Measurements from ENCODE around the gene OR2Y1. TPM values are rescaled to one million over a fixed set of nuclear protein-coding genes. Genes with fewer than 3 reads are reported as not detected.
A peak's percentile ranks its signal among the peaks of the same experiment; 100 is the strongest.

Gene OR2Y1
- total RNA-seq, 1 experiment from 2014 or later: not detected

DNA sequence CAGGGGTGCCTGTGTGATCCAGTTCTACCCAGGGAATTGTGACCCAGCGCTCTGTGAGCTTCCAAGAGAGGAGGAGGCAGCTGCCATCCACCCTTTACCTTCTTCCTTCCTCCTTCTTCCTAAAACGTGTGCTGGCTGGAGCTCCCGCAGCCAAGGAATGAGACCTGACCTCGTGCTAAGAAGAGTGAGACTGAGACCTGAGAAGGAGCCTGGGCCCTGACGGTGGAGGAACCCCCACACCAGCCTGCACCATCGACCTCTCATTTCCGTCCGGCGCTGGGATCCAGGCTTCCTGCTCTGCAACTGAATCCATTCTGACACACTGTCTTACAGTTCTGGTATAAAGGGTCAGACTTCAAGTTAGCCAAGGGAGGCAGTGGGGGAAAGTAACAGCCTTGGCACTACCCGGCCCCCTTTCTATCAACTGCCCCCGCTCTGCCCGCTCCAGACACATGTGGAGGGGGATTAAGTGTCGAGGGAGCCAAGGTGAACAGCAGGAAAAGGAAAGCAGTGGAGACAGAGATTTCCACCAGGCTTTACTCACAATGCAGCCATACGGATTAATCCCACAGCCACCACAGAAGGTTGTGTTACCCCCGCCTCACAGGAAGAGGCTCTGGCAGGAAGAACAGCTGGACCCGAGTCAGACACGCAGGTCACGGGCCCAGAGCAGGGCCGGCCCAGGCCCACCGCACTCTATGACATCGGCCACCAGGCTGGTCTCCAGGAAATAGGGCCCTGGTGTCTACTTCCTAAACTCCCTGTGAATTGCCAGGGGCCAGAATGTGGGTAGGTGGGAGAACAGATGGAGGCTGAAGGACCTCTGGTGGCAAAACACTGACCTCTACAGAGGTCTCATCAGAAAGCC lies 46.9 kb upstream of the OR2Y1 start:
- Histone ChIP-seq H3K4me2 (0 out of 2 replicates have a peak overlapping the region, but pooled peaks have one; percentile 25), H3K4me3 (no peak overlapping the region), H3K27ac (no peak overlapping the region), H3K36me3 (ENCODE audit: low read depth) (no peaks in the 10 kb centered on the region; the same call in 1 of the 2 replicates), H3K4me1 (replicated peaks; ENCODE audit: insufficient read depth) (peaks cover 16% of the 10 kb centered on the region), H3K79me2 (ENCODE audit: low read depth) (no peaks in the 10 kb centered on the region; the same call in 1 of the 2 replicates), H4K20me1 (ENCODE audit: insufficient read depth) (no peaks in the 10 kb centered on the region; the same call in 1 of the 2 replicates), H3F3A (ENCODE audit: insufficient read depth, low read depth) (peaks cover 18% of the 10 kb centered on the region; the same call in 1 of the 2 replicates), H3K9me3 (ENCODE audit: insufficient read depth, low read depth) (no peaks in the 10 kb centered on the region), H3K27me3 (ENCODE audit: insufficient read depth, low read depth) (no peaks in the 10 kb centered on the region), H3K9me2 (ENCODE audit: insufficient read depth) (no peaks in the 10 kb centered on the region), H2AFZ (no peak overlapping the region)
- intact Hi-C loops (cut with micrococcal nuclease; ENCODE audit: unreplicated experiment): loop anchor here (1.0 kb wide), 1 partner anchor 75 kb away; the partner anchor contains the start of gene ZFP62
- POLR2A ChIA-PET (ENCODE audit: unreplicated experiment): interaction anchor here (0.7 kb wide), 2 partner anchors 15 to 44 kb away, joined by 3 to 4 read pairs; no protein-coding TSS in a partner anchor
- BruUV-seq (replicated peaks): no TSS peak
- no peak for DNase-seq
- CTCF ChIA-PET: interaction anchor here (0.6 kb wide), 1 partner anchor 434 kb away, joined by 7 read pairs; no protein-coding TSS in a partner anchor
- TF ChIP-seq EZH2 (IDR thresholded peaks at IDR 0.05; ENCODE audit: low read depth): no peak

DNA sequence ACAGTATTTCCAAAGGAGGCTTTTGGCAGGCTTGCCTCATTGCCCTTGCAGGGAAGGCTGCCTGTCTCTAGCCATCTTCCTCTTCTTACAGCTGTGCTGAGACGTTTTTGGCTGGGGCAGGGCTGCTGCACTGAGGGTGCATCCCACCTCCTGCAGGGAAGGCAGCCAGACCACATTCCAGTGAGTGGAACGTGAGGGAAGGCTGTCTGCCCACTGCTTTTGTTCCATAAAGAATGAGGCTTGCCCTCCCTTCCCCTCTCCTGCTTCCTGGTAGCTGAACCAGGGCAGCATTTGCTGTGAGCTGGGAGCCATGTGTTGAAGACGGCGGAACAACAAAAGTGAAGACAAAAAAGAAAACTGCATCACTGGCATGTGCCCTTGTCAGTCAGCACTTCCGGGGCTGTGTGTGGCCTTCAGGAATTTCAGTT lies 46.0 kb upstream of the OR2Y1 start:
- ChIA-PET CTCF (interaction anchor here (0.6 to 1.7 kb wide), 3 partner anchors 16 to 435 kb away, joined by 3 to 7 read pairs (median 4); no protein-coding TSS in a partner anchor), POLR2A (ENCODE audit: unreplicated experiment) (interaction anchor here (0.5 to 0.7 kb wide), 3 partner anchors 15 to 45 kb away, joined by 3 to 7 read pairs (median 4); no protein-coding TSS in a partner anchor)
- no peaks in the 10 kb centered on the region for H3K9me3 ChIP-seq (ENCODE audit: insufficient read depth, low read depth)

DNA sequence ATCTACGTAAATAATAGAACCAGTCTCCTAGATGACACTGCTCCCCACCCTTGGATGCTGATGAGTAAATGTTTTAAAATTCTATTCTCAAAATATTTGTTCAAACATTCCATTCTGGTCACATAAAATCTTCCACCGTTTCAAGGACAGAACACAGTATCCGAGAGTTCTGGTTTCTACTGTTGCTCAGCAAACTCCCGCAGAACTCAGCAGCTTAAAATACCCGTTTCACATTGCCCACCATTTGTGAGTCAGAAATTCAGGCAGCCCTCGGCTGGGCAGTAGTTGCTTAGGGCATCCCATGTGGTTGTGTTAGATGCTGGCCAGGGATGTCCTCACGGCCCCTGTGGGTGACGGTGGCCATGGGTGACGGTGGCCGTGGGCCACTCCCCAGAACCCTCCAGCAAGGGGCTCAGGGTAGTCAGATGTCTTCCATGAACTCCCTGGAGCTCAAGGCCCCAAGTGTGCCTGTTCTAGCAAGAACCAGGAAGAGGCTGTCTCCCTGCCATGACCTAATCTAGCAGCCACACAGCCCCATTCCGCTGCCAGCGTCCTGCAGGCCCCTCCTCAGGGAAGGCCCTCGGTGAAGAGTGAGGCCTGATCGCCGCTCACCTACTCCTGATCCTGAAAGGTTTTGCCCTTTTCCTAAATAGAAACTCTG lies 45.4 kb upstream of the OR2Y1 start:
- Histone ChIP-seq H2AFZ (no peak overlapping the region), H3K79me2 (ENCODE audit: low read depth) (no peaks in the 10 kb centered on the region), H3K4me3 (no peak overlapping the region), H3K27ac (no peak overlapping the region), H3F3A (ENCODE audit: insufficient read depth, low read depth) (peaks cover 18% of the 10 kb centered on the region; the same call in 1 of the 2 replicates), H3K36me3 (ENCODE audit: low read depth) (no peaks in the 10 kb centered on the region), H3K4me1 (replicated peaks; ENCODE audit: insufficient read depth) (peaks cover 16% of the 10 kb centered on the region), H3K27me3 (ENCODE audit: insufficient read depth, low read depth) (no peaks in the 10 kb centered on the region), H3K4me2 (peak overlapping the region; percentile 25; the same call in 1 of the 2 replicates), H4K20me1 (ENCODE audit: insufficient read depth) (no peaks in the 10 kb centered on the region), H3K9me3 (ENCODE audit: insufficient read depth, low read depth) (no peaks in the 10 kb centered on the region), H3K9me2 (ENCODE audit: insufficient read depth) (no peaks in the 10 kb centered on the region)
- no peak for DNase-seq
- no TSS peak for BruUV-seq (replicated peaks)
- POLR2A ChIA-PET (ENCODE audit: unreplicated experiment): interaction anchor here (0.5 kb wide), 2 partner anchors 25 to 477 kb away, joined by 7 to 28 read pairs; no protein-coding TSS in a partner anchor
- CTCF ChIA-PET: interaction anchor here (0.5 to 1.7 kb wide), 4 partner anchors 16 to 618 kb away, joined by 3 to 6 read pairs (median 4); no protein-coding TSS in a partner anchor
- intact Hi-C loops (cut with micrococcal nuclease; ENCODE audit: unreplicated experiment): loop anchor here (1.0 to 2.0 kb wide), 2 partner anchors 15 to 46 kb away; no protein-coding TSS in a partner anchor
- TF ChIP-seq, protein P1, sequence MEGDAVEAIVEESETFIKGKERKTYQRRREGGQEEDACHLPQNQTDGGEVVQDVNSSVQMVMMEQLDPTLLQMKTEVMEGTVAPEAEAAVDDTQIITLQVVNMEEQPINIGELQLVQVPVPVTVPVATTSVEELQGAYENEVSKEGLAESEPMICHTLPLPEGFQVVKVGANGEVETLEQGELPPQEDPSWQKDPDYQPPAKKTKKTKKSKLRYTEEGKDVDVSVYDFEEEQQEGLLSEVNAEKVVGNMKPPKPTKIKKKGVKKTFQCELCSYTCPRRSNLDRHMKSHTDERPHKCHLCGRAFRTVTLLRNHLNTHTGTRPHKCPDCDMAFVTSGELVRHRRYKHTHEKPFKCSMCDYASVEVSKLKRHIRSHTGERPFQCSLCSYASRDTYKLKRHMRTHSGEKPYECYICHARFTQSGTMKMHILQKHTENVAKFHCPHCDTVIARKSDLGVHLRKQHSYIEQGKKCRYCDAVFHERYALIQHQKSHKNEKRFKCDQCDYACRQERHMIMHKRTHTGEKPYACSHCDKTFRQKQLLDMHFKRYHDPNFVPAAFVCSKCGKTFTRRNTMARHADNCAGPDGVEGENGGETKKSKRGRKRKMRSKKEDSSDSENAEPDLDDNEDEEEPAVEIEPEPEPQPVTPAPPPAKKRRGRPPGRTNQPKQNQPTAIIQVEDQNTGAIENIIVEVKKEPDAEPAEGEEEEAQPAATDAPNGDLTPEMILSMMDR (conservative IDR thresholded peaks at IDR 0.05): no peak
- TF ChIP-seq EZH2 (IDR thresholded peaks at IDR 0.05; ENCODE audit: low read depth): no peak

More for the DNA sequence above, 46.0 kb upstream of the OR2Y1 start:
- no peak overlapping the region for H3K4me3 ChIP-seq
- BruUV-seq (replicated peaks): no TSS peak
- H3K9me2 ChIP-seq (ENCODE audit: insufficient read depth): no peaks in the 10 kb centered on the region
- H3K4me1 ChIP-seq (replicated peaks; ENCODE audit: insufficient read depth): peaks cover 16% of the 10 kb centered on the region
- no peaks in the 10 kb centered on the region for H3K79me2 ChIP-seq (ENCODE audit: low read depth)
- H2AFZ ChIP-seq: no peak overlapping the region
- H3K36me3 ChIP-seq (ENCODE audit: low read depth): no peaks in the 10 kb centered on the region
- H3K27ac ChIP-seq: no peak overlapping the region
- no peak for TF ChIP-seq EZH2 (IDR thresholded peaks at IDR 0.05; ENCODE audit: low read depth)
- H3F3A ChIP-seq (ENCODE audit: insufficient read depth, low read depth): peaks cover 18% of the 10 kb centered on the region; the same call in 1 of the 2 replicates
- DNase-seq: peak; percentile 54 to 86
- H4K20me1 ChIP-seq (ENCODE audit: insufficient read depth): no peaks in the 10 kb centered on the region
- intact Hi-C loops (cut with micrococcal nuclease; ENCODE audit: unreplicated experiment): loop anchor here (1.0 to 2.0 kb wide), 3 partner anchors 14 to 75 kb away; partner anchors contain the start of gene ZFP62
- peak overlapping the region; percentile 25; the same call in 1 of the 2 replicates for H3K4me2 ChIP-seq
- H3K27me3 ChIP-seq (ENCODE audit: insufficient read depth, low read depth): no peaks in the 10 kb centered on the region
